Activated naive CD4-positive, alpha-beta T cell treated with Interleukin-2 at 50 U/mL for 16 hours (primary cell): Measurements from ENCODE around the gene CYP27B1.
"Not testable (repeated sequence)": the region's sequence is repeated elsewhere in the genome, so short reads cannot be mapped to it uniquely, and the experiment has no call there.

Experiments
- DNase-seq: peaks from one replicate; pipeline ENCODE4 v3.0.0-alpha.2; 2020

CYP27B1 gene

GRCh38 chr12:57734591-57734990 is 32.3 kb downstream of the CYP27B1 start:
- no peak for DNase-seq

- no peak for DNase-seq
Observed at GRCh38 chr12:57733928-57734327, 33.0 kb downstream of the CYP27B1 start.

GRCh38 chr12:57732726-57733593 is 33.9 kb downstream of the CYP27B1 start:
- no peak for DNase-seq

- no peak for DNase-seq
Observed at GRCh38 chr12:57732270-57732669, 34.6 kb downstream of the CYP27B1 start.

- no peak for DNase-seq
Observed at GRCh38 chr12:57731411-57732080, 35.3 kb downstream of the CYP27B1 start.

- DNase-seq, result no peak
Observed at GRCh38 chr12:57730336-57731067, 36.4 kb downstream of the CYP27B1 start.

- DNase-seq, result no peak
Observed at GRCh38 chr12:57729321-57729844, 37.5 kb downstream of the CYP27B1 start.

- no peak for DNase-seq
Observed at GRCh38 chr12:57727758-57728395, 39.0 kb downstream of the CYP27B1 start.

GRCh38 chr12:57726884-57727757 is 39.8 kb downstream of the CYP27B1 start:
- no peak for DNase-seq

- peak; percentile 14 for DNase-seq
Observed at GRCh38 chr12:57726151-57726883, 40.6 kb downstream of the CYP27B1 start.

- DNase-seq, result no peak
Observed at GRCh38 chr12:57725851-57726150, 41.1 kb downstream of the CYP27B1 start.

- DNase-seq, result no peak
Observed at GRCh38 chr12:57724936-57725740, 41.7 kb downstream of the CYP27B1 start.

- DNase-seq, result no peak
Observed at GRCh38 chr12:57724003-57724935, 42.6 kb downstream of the CYP27B1 start.

- DNase-seq, result no peak
Observed at GRCh38 chr12:57723630-57723962, 43.3 kb downstream of the CYP27B1 start.

GRCh38 chr12:57722716-57723629 is 43.9 kb downstream of the CYP27B1 start:
- no peak for DNase-seq

GRCh38 chr12:57721846-57722608 is 44.9 kb downstream of the CYP27B1 start:
- not testable (repeated sequence) for DNase-seq
